ENCODE results near the gene GPR108.

The GPR108 gene

GRCh38 chr19:6700586-6701316 lies 36.6 kb downstream of the GPR108 start:
- no peak for DNase-seq

- DNase-seq, result no peak
Measured at GRCh38 chr19:6699935-6700334, 37.4 kb downstream of the GPR108 start.

- DNase-seq, result no peak
Measured at GRCh38 chr19:6697291-6697690, 40.1 kb downstream of the GPR108 start.

- DNase-seq, result no peak
Measured at GRCh38 chr19:6696239-6696820, 41.0 kb downstream of the GPR108 start.

- DNase-seq, result no peak
Measured at GRCh38 chr19:6694147-6694815, 43.1 kb downstream of the GPR108 start.

GRCh38 chr19:6693681-6694080 lies 43.7 kb downstream of the GPR108 start:
- DNase-seq, result no peak

- no peak for DNase-seq
Measured at GRCh38 chr19:6693056-6693471, 44.3 kb downstream of the GPR108 start.

GRCh38 chr19:6692027-6692426 lies 45.4 kb downstream of the GPR108 start:
- DNase-seq, result no peak

- DNase-seq, result no peak
Measured at GRCh38 chr19:6691342-6691741, 46.0 kb downstream of the GPR108 start.

- no peak for DNase-seq
Measured at GRCh38 chr19:6690160-6690885, 47.1 kb downstream of the GPR108 start.

GRCh38 chr19:6687114-6687513 lies 50.3 kb downstream of the GPR108 start:
- DNase-seq, result no peak

GRCh38 chr19:6686628-6686975 lies 50.8 kb downstream of the GPR108 start:
- no peak for DNase-seq

- no peak for DNase-seq
Measured at GRCh38 chr19:6685962-6686627, 51.3 kb downstream of the GPR108 start.

GRCh38 chr19:6685482-6685881 lies 51.9 kb downstream of the GPR108 start:
- DNase-seq, result no peak

GRCh38 chr19:6683971-6684370 lies 53.4 kb downstream of the GPR108 start:
- DNase-seq, result no peak

GRCh38 chr19:6682607-6683128 lies 54.7 kb downstream of the GPR108 start:
- no peak for DNase-seq

GRCh38 chr19:6680141-6680540 lies 57.2 kb downstream of the GPR108 start:
- no peak for DNase-seq
